ENCODE measurements around the gene POU4F1. TPM values are rescaled to one million over a fixed set of nuclear protein-coding genes. Genes with fewer than 3 reads are reported as not detected.

The POU4F1 gene
- total and polyA plus RNA-seq, 7 donors, result 0.07 TPM; not detected in 6

- intact Hi-C loops (cut with DNase I), result no loop called here
- Histone ChIP-seq H3K27me3 (peaks cover 80 to 98% (median 97%) of the 10 kb centered on the region in 3 donors), H3K4me3 (no peak overlapping the region), H3K27ac (no peak overlapping the region), H3K4me1 (peaks cover 0 to 32% (median 21%) of the 10 kb centered on the region in 4 donors), H3K36me3 (no peaks in the 10 kb centered on the region), H3K9me3 (no peaks in the 10 kb centered on the region)
- DNase-seq, result no peak
- WGBS, 2 donors, result 6 to 7% methylated on average over 50 of the region's 50 CpGs
- TF ChIP-seq CTCF (IDR thresholded peaks at IDR 0.05) (no peak), POLR2AphosphoS5 (IDR thresholded peaks at IDR 0.05) (no peak), POLR2A (IDR thresholded peaks at IDR 0.05) (no peak), EP300 (IDR thresholded peaks at IDR 0.05) (no peak)
These were observed 6.4 kb downstream of the POU4F1 start for GRCh38 chr13:78596736-78597601.

GRCh38 chr13:78596399-78596735, 7.0 kb downstream of the POU4F1 start:
- WGBS, 2 donors, result 3 to 6% methylated on average over 22 of the region's 22 CpGs
- Histone ChIP-seq H3K36me3 (no peaks in the 10 kb centered on the region), H3K27ac (no peak overlapping the region), H3K9me3 (no peaks in the 10 kb centered on the region), H3K27me3 (peaks cover 77 to 100% (median 99%) of the 10 kb centered on the region in 3 donors), H3K4me1 (peaks cover 0 to 28% (median 18%) of the 10 kb centered on the region in 4 donors), H3K4me3 (peak overlapping the region in 2 of 4 donors; percentile 9 to 16)
- DNase-seq, result no peak
- TF ChIP-seq EP300 (IDR thresholded peaks at IDR 0.05) (no peak), CTCF (IDR thresholded peaks at IDR 0.05) (no peak), POLR2AphosphoS5 (IDR thresholded peaks at IDR 0.05) (no peak), POLR2A (IDR thresholded peaks at IDR 0.05) (no peak)
- intact Hi-C loops (cut with DNase I), result no loop called here

- 5 to 7% methylated on average over 65 of the region's 65 CpGs for WGBS, 2 donors
- Histone ChIP-seq H3K4me3 (peak overlapping the region in 2 of 4 donors; percentile 9 to 16), H3K9me3 (no peaks in the 10 kb centered on the region), H3K36me3 (no peaks in the 10 kb centered on the region), H3K27me3 (peaks cover 71 to 100% (median 98%) of the 10 kb centered on the region in 3 donors), H3K4me1 (peaks cover 0 to 22% (median 15%) of the 10 kb centered on the region in 4 donors), H3K27ac (no peak overlapping the region)
- intact Hi-C loops (cut with DNase I), result no loop called here
- TF ChIP-seq POLR2AphosphoS5 (IDR thresholded peaks at IDR 0.05), result no peak
- no peak for TF ChIP-seq CTCF (IDR thresholded peaks at IDR 0.05)
- TF ChIP-seq EP300 (IDR thresholded peaks at IDR 0.05), result no peak
- no peak for TF ChIP-seq POLR2A (IDR thresholded peaks at IDR 0.05)
- DNase-seq, result no peak
These were observed 7.6 kb downstream of the POU4F1 start for GRCh38 chr13:78595495-78596398.

- 7 to 9% methylated on average over 8 of the region's 8 CpGs for WGBS, 2 donors
- peaks cover 61 to 100% (median 94%) of the 10 kb centered on the region in 3 donors for H3K27me3 ChIP-seq
- no peaks in the 10 kb centered on the region for H3K36me3 ChIP-seq
- DNase-seq, result no peak
- TF ChIP-seq POLR2A (IDR thresholded peaks at IDR 0.05) (no peak), POLR2AphosphoS5 (IDR thresholded peaks at IDR 0.05) (no peak), CTCF (IDR thresholded peaks at IDR 0.05) (no peak), EP300 (IDR thresholded peaks at IDR 0.05) (no peak)
- no peak overlapping the region for H3K27ac ChIP-seq
- no peak overlapping the region for H3K4me3 ChIP-seq
- intact Hi-C loops (cut with DNase I), result no loop called here
- H3K9me3 ChIP-seq, result no peaks in the 10 kb centered on the region
- peaks cover 0 to 22% (median 15%) of the 10 kb centered on the region in 4 donors for H3K4me1 ChIP-seq
These were observed 8.8 kb downstream of the POU4F1 start for GRCh38 chr13:78594456-78594975.

Data from sigmoid colon (tissue), 7 donors.